Measurements from ENCODE around the gene KLHDC7A.

GRCh38 chr1:18530587-18531502, 50.1 kb downstream of the KLHDC7A start:
- TF ChIP-seq CTCF (conservative IDR thresholded peaks at IDR 0.05) (peak; percentile 65), ZFX (IDR thresholded peaks at IDR 0.05) (no peak)
